ENCODE results near the gene ANKRD23. TPM values are rescaled to one million over a fixed set of nuclear protein-coding genes. Genes with fewer than 3 reads are reported as not detected.
A peak's percentile ranks its signal among the peaks of the same experiment; 100 is the strongest.

Gene ANKRD23
- total and polyA plus RNA-seq, 2 of the 13 experiments (the other 11 are each of a cell fraction or from before 2014, with no cell fraction given), result 1.5 to 1.6 TPM

DNA sequence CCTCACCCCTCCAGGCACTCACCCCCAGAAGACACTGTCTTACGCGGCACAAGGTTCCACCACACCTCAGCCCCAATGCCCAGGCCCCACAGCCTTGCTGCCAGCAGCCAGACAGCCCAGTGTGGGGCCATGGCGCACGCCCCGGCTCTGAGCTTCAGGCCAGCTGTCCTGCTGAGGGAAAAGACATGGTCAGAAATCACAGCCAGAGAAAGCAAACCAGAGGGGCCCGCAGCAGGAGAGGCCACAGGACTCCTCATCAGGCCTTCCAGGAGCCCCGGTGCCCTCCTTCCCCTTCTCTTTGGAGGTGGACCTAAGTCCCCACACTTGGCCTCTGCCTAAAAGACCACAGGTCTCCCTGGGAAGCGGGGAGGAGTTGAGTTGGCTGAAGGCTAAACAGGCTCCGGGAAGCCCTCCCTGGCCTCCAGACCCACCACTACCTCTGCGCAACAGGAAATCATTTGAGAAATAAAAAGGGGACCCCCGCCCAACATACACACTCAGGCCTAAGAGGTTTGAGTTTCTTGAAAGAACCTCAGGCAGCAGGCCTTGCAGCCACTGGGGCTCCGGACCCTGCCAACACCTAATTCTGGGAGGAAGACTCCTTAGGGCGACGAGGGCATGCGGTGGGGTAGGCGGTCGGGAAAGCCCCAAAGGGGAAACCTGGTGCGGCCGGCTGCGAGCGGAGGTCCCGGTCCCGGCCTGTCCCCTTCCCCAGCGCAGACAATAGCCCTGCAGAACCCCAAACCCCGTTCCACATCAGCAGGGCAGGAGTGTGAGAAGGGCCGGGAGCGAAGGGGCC, 24.1 kb upstream of the ANKRD23 start (continued):
- TF ChIP-seq, protein P1, sequence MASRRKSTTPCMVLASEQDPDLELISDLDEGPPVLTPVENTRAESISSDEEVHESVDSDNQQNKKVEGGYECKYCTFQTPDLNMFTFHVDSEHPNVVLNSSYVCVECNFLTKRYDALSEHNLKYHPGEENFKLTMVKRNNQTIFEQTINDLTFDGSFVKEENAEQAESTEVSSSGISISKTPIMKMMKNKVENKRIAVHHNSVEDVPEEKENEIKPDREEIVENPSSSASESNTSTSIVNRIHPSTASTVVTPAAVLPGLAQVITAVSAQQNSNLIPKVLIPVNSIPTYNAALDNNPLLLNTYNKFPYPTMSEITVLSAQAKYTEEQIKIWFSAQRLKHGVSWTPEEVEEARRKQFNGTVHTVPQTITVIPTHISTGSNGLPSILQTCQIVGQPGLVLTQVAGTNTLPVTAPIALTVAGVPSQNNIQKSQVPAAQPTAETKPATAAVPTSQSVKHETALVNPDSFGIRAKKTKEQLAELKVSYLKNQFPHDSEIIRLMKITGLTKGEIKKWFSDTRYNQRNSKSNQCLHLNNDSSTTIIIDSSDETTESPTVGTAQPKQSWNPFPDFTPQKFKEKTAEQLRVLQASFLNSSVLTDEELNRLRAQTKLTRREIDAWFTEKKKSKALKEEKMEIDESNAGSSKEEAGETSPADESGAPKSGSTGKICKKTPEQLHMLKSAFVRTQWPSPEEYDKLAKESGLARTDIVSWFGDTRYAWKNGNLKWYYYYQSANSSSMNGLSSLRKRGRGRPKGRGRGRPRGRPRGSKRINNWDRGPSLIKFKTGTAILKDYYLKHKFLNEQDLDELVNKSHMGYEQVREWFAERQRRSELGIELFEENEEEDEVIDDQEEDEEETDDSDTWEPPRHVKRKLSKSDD (CRISPR knock-in tag; IDR thresholded peaks at IDR 0.05; ENCODE audit: low read depth), result no peak; the same call in 1 of the 2 replicates
- TF ChIP-seq HBP1 (CRISPR knock-in tag; IDR thresholded peaks at IDR 0.05; ENCODE audit: low read depth) (0 out of 2 replicates have a peak, but pooled peaks have one; percentile 49), SPEN (CRISPR knock-in tag; IDR thresholded peaks at IDR 0.05; ENCODE audit: low read depth) (no peak), ZNF225 (CRISPR knock-in tag; IDR thresholded peaks at IDR 0.05) (no peak; the same call in 1 of the 2 replicates), ZNF3 (CRISPR knock-in tag; IDR thresholded peaks at IDR 0.05) (no peak), ZNF30 (CRISPR knock-in tag; IDR thresholded peaks at IDR 0.05) (no peak), ZNF264 (CRISPR knock-in tag; IDR thresholded peaks at IDR 0.05) (peak; percentile 67), ZNF280D (CRISPR knock-in tag; IDR thresholded peaks at IDR 0.05) (no peak), ZBTB33 (CRISPR knock-in tag; IDR thresholded peaks at IDR 0.05) (no peak), MEIS1 (CRISPR knock-in tag; IDR thresholded peaks at IDR 0.05; ENCODE audit: borderline replicate concordance) (no peak), ZNF768 (CRISPR knock-in tag; IDR thresholded peaks at IDR 0.05) (no peak), TBX2 (CRISPR knock-in tag; IDR thresholded peaks at IDR 0.05; ENCODE audit: borderline replicate concordance) (no peak), MEIS2 (CRISPR knock-in tag; IDR thresholded peaks at IDR 0.05) (no peak), GLI4 (CRISPR knock-in tag; IDR thresholded peaks at IDR 0.05; ENCODE audit: borderline replicate concordance) (no peak), HMG20A (CRISPR knock-in tag; IDR thresholded peaks at IDR 0.05; ENCODE audit: borderline replicate concordance) (no peak)
- TF ChIP-seq, protein P2, sequence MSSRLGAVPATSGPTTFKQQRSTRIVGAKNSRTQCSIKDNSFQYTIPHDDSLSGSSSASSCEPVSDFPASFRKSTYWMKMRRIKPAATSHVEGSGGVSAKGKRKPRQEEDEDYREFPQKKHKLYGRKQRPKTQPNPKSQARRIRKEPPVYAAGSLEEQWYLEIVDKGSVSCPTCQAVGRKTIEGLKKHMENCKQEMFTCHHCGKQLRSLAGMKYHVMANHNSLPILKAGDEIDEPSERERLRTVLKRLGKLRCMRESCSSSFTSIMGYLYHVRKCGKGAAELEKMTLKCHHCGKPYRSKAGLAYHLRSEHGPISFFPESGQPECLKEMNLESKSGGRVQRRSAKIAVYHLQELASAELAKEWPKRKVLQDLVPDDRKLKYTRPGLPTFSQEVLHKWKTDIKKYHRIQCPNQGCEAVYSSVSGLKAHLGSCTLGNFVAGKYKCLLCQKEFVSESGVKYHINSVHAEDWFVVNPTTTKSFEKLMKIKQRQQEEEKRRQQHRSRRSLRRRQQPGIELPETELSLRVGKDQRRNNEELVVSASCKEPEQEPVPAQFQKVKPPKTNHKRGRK (CRISPR knock-in tag; IDR thresholded peaks at IDR 0.05), result no peak

Measured in HepG2 (cell line).